Neural crest cell (in vitro differentiated cells): Measurements from ENCODE around the gene IRF1. TPM values are rescaled to one million over a fixed set of nuclear protein-coding genes. Genes with fewer than 3 reads are reported as not detected.
A peak's percentile ranks its signal among the peaks of the same experiment; 100 is the strongest.

Source experiments
- DNase-seq: peaks from one replicate; pipeline ENCODE4 v3.0.0; 2021; ENCODE audit warnings: low read depth, mixed read lengths, low spot score
- H3K27ac Mint-ChIP-seq: one replicate; pipeline ENCODE4 v1.8.0; 2021; ENCODE audit warnings: mild to moderate bottlenecking, mixed read lengths; ENCODE audit not compliant: unreplicated experiment
- H3K27me3 Mint-ChIP-seq: 2 replicates; pipeline ENCODE4 v1.8.0; 2021; ENCODE audit warnings: low read depth, mild to moderate bottlenecking, mixed read lengths
- H3K36me3 Mint-ChIP-seq: 2 replicates; pipeline ENCODE4 v1.8.0; 2021; ENCODE audit warnings: low read depth, mild to moderate bottlenecking, mixed read lengths
- H3K4me1 Mint-ChIP-seq: 2 replicates; pipeline ENCODE4 v1.8.0; 2021; ENCODE audit warnings: mixed read lengths
- H3K4me3 Mint-ChIP-seq: one replicate; pipeline ENCODE4 v1.8.0; 2021; ENCODE audit warnings: mild to moderate bottlenecking, mixed read lengths
- H3K9me3 Mint-ChIP-seq: 2 replicates; pipeline ENCODE4 v1.8.0; 2021; ENCODE audit warnings: mixed read lengths
- CTCF ChIP-seq: fragments of 200-600 bp; sonication (generic); conservative IDR thresholded peaks from 2 replicates; pipeline ENCODE4 v1.5.0; 2021; ENCODE audit warnings: antibody characterized with exemption, mild to moderate bottlenecking
- total RNA-seq: library from RNA; stranded (reverse); gene quantifications from 2 replicates; pipeline ENCODE4 v1.2.1, GENCODE V29; 2021

The IRF1 gene
- total RNA-seq, 1 donor from 2014 or later = 4.5 TPM

- Mint-ChIP-seq H3K4me1 (peaks cover 19% of the 10 kb centered on the region), H3K36me3 (no peaks in the 10 kb centered on the region), H3K27ac (no peak overlapping the region), H3K27me3 (no peaks in the 10 kb centered on the region), H3K4me3 (no peak overlapping the region), H3K9me3 (no peaks in the 10 kb centered on the region)
- no peak for TF ChIP-seq CTCF
- no peak for DNase-seq
Observed at GRCh38 chr5:132465059-132465707, 25.4 kb downstream of the IRF1 start.

GRCh38 chr5:132464156-132464939, 26.2 kb downstream of the IRF1 start:
- no peaks in the 10 kb centered on the region for H3K27me3 Mint-ChIP-seq
- peak overlapping the region; percentile 54 for H3K27ac Mint-ChIP-seq
- DNase-seq = no peak
- no peaks in the 10 kb centered on the region for H3K9me3 Mint-ChIP-seq
- no peak overlapping the region for H3K4me3 Mint-ChIP-seq
- H3K4me1 Mint-ChIP-seq = peaks cover 19% of the 10 kb centered on the region
- no peaks in the 10 kb centered on the region for H3K36me3 Mint-ChIP-seq
- no peak for TF ChIP-seq CTCF

- H3K4me1 Mint-ChIP-seq = peaks cover 19% of the 10 kb centered on the region
- no peaks in the 10 kb centered on the region for H3K27me3 Mint-ChIP-seq
- no peak overlapping the region for H3K4me3 Mint-ChIP-seq
- H3K9me3 Mint-ChIP-seq = no peaks in the 10 kb centered on the region
- H3K27ac Mint-ChIP-seq = no peak overlapping the region
- no peak for TF ChIP-seq CTCF
- no peaks in the 10 kb centered on the region for H3K36me3 Mint-ChIP-seq
- no peak for DNase-seq
Observed at GRCh38 chr5:132463811-132464155, 26.8 kb downstream of the IRF1 start.

- Mint-ChIP-seq H3K4me3 (no peak overlapping the region), H3K27me3 (no peaks in the 10 kb centered on the region), H3K4me1 (peaks cover 19% of the 10 kb centered on the region), H3K27ac (no peak overlapping the region), H3K36me3 (no peaks in the 10 kb centered on the region), H3K9me3 (no peaks in the 10 kb centered on the region)
- no peak for TF ChIP-seq CTCF
- no peak for DNase-seq
Observed at GRCh38 chr5:132462856-132463745, 27.5 kb downstream of the IRF1 start.

GRCh38 chr5:132462333-132462732, 28.2 kb downstream of the IRF1 start:
- Mint-ChIP-seq H3K9me3 (no peaks in the 10 kb centered on the region), H3K4me1 (peaks cover 18% of the 10 kb centered on the region), H3K27ac (no peak overlapping the region), H3K36me3 (no peaks in the 10 kb centered on the region), H3K4me3 (no peak overlapping the region), H3K27me3 (no peaks in the 10 kb centered on the region)
- no peak for TF ChIP-seq CTCF
- DNase-seq = no peak
